PC-3 (cell line): ENCODE results near the gene CGB8. TPM values are rescaled to one million over a fixed set of nuclear protein-coding genes. Genes with fewer than 3 reads are reported as not detected.
A peak's percentile ranks its signal among the peaks of the same experiment; 100 is the strongest.
"Not testable (repeated sequence)": the region's sequence is repeated elsewhere in the genome, so short reads cannot be mapped to it uniquely, and the experiment has no call there.

Experiments used
- ATAC-seq: fragments of 200-7000 bp; cut with Tn5 transposase; 2 replicates; pipeline ENCODE4 v1.9.1; 2020; ENCODE audit warnings: mild to moderate bottlenecking, moderate library complexity
- BruUV-seq: library from RNA; stranded (reverse); fragments of 400-500 nt; replicated peaks from 2 replicates; lab custom pipeline; 2021; lab: Mats Ljungman, UMichigan
- CTCF ChIA-PET: fragments of 300-600 bp; sonication (Branson Sonifier 250); formaldehyde crosslinking; loops from one replicate; lab custom pipeline; 2022; ENCODE audit warnings: antibody characterized with exemption; lab: Charles Lee
- POLR2A ChIA-PET: fragments of 300-600 bp; sonication (Branson Sonifier 250); formaldehyde crosslinking; loops from one replicate; lab custom pipeline; 2022; ENCODE audit warnings: antibody characterized with exemption; ENCODE audit not compliant: unreplicated experiment; lab: Charles Lee
- DNase-seq: peaks from one replicate; pipeline ENCODE4 v3.0.0-alpha.2; 2015
- H2AFZ ChIP-seq: fragments of 300-600 bp; sonication (generic); 2 replicates; pipeline ENCODE4 v1.6.0; 2016; ENCODE audit warnings: antibody characterized with exemption, low read length
- H3F3A ChIP-seq: fragments of 300-600 bp; sonication (generic); one replicate; pipeline ENCODE4 v1.6.0; 2017; ENCODE audit warnings: antibody characterized with exemption, low read length, control low read depth, mild to moderate bottlenecking; ENCODE audit not compliant: unreplicated experiment
- H3K27ac ChIP-seq: fragments of 300-600 bp; sonication (generic); 2 replicates; pipeline ENCODE4 v1.5.1; 2016; ENCODE audit warnings: mild to moderate bottlenecking, low read length
- H3K27me3 ChIP-seq: fragments of 300-600 bp; sonication (generic); 2 replicates; pipeline ENCODE4 v1.6.1; 2016; ENCODE audit warnings: low read length, mixed read lengths
- H3K36me3 ChIP-seq: fragments of 300-600 bp; sonication (generic); 2 replicates; pipeline ENCODE4 v1.6.1; 2016; ENCODE audit warnings: low read depth, mixed run types, low read length, mixed read lengths
- H3K4me1 ChIP-seq: fragments of 300-600 bp; sonication (generic); 2 replicates; pipeline ENCODE4 v1.5.1; 2016; ENCODE audit warnings: low read length; ENCODE audit not compliant: insufficient read depth
- H3K4me2 ChIP-seq: fragments of 300-600 bp; sonication (generic); 2 replicates; pipeline ENCODE4 v1.6.0; 2016; ENCODE audit warnings: low read length
- H3K4me3 ChIP-seq: fragments of 300-600 bp; sonication (generic); 2 replicates; pipeline ENCODE4 v1.5.1; 2016; ENCODE audit warnings: mild to moderate bottlenecking, low read length, mixed read lengths
- H3K79me2 ChIP-seq: fragments of 300-600 bp; sonication (generic); 2 replicates; pipeline ENCODE4 v1.6.1; 2017; ENCODE audit warnings: low read length, mixed read lengths
- H3K9ac ChIP-seq: fragments of 300-600 bp; sonication (generic); 2 replicates; pipeline ENCODE4 v1.6.0; 2016; ENCODE audit warnings: mild to moderate bottlenecking, low read length
- H3K9me2 ChIP-seq: fragments of 300-600 bp; sonication (generic); replicated peaks from 2 replicates; pipeline ENCODE4 v1.6.1; 2016; ENCODE audit warnings: mixed run types, low read length, mixed read lengths
- H3K9me3 ChIP-seq: fragments of 300-600 bp; sonication (generic); 2 replicates; pipeline ENCODE4 v1.6.1; 2016; ENCODE audit warnings: low read length, mixed read lengths
- H4K20me1 ChIP-seq: fragments of 300-600 bp; sonication (generic); 2 replicates; pipeline ENCODE4 v1.6.1; 2016; ENCODE audit warnings: low read length, mixed read lengths
- CTCF ChIP-seq: fragments of 300-600 bp; sonication (generic); conservative IDR thresholded peaks from 2 replicates; pipeline ENCODE4 v1.5.1; 2017; ENCODE audit warnings: antibody characterized with exemption, low read depth, mild to moderate bottlenecking, low read length
- EZH2 ChIP-seq: fragments of 300-600 bp; sonication (generic); IDR thresholded peaks from one replicate; pipeline ENCODE4 v1.6.1; 2017; ENCODE audit warnings: antibody characterized with exemption, mild to moderate bottlenecking, low read length; ENCODE audit not compliant: unreplicated experiment
- EZH2phosphoT487 ChIP-seq: fragments of 300-600 bp; sonication (generic); IDR thresholded peaks from 2 replicates; pipeline ENCODE4 v1.6.1; 2018; ENCODE audit warnings: mild to moderate bottlenecking, antibody characterized with exemption, low read length, borderline replicate concordance
- intact Hi-C: fragments of 100-400 bp; cut with micrococcal nuclease; formaldehyde crosslinking; loops from 2 replicates; pipeline ENCODE4 v1.9.0; 2023
- total RNA-seq: library from RNA; depleted of rRNA; stranded (reverse); fragments of >200 nt; gene quantifications from 2 replicates; pipeline ENCODE4 v1.2.3, GENCODE V29; 2014

Gene CGB8
- total RNA-seq, 1 experiment from 2014 or later, result 1.2 TPM

GRCh38 chr19:49057636-49058234, 8.8 kb upstream of the CGB8 start, which contains the start of gene CGB7:
TSS of gene CGB7 (minus strand) at chr19:49057749. CDS start at chr19:49055375, 2,374 bp downstream.
- no TSS peak for BruUV-seq
- 0 out of 2 replicates have a peak within 1 kb of the TSS, but pooled peaks have one; percentile 12 for H3K9ac ChIP-seq
- H2AFZ ChIP-seq, result peak within 1 kb of the TSS; percentile 85

GRCh38 chr19:49056902-49057596, 8.1 kb upstream of the CGB8 start:
- H3K4me1 ChIP-seq, H3K36me3 ChIP-seq, ATAC-seq, H3K27me3 ChIP-seq, H3F3A ChIP-seq, DNase-seq, H3K9me2 ChIP-seq, H3K27ac ChIP-seq, BruUV-seq, intact Hi-C loops, H3K9me3 ChIP-seq, H3K79me2 ChIP-seq, H3K9ac ChIP-seq, H4K20me1 ChIP-seq: not testable (repeated sequence)
- Histone ChIP-seq H3K4me3 (peak overlapping the region; percentile 71), H2AFZ (peak overlapping the region; percentile 85; the same call in 1 of the 2 replicates), H3K4me2 (peak overlapping the region; percentile 96)
- ChIA-PET POLR2A (interaction anchor here (0.6 to 1.0 kb wide), 2 partner anchors 18 to 64 kb away, joined by 3 to 4 read pairs; partner anchors contain the start of genes GYS1 and RUVBL2), CTCF (interaction anchor here (0.5 to 0.9 kb wide), 3 partner anchors 17 to 86 kb away, joined by 3 read pairs; partner anchors contain the start of gene RUVBL2)

More at GRCh38 chr19:49057636-49058234, 8.8 kb upstream of the CGB8 start, which contains the start of gene CGB7:
- no peaks in the 10 kb centered on the region for H3K9me3 ChIP-seq
- no peaks in the 10 kb centered on the region for H3K9me2 ChIP-seq
- H3K79me2 ChIP-seq, result no peaks in the 10 kb centered on the region
- no peaks in the 10 kb centered on the region for H4K20me1 ChIP-seq
- intact Hi-C loops, result no loop called here
- H3K4me1 ChIP-seq, result peaks cover 4% of the 10 kb centered on the region; the same call in 1 of the 2 replicates
- TF ChIP-seq EZH2 (no peak), EZH2phosphoT487 (no peak)
- peak within 1 kb of the TSS; percentile 71 for H3K4me3 ChIP-seq
- no peak within 1 kb of the TSS for H3K27ac ChIP-seq
- H3F3A ChIP-seq, result no peaks in the 10 kb centered on the region
- POLR2A ChIA-PET, result interaction anchor here (1.0 kb wide), 1 partner anchor 64 kb away, joined by 4 read pairs; the partner anchor contains the start of genes GYS1 and RUVBL2
- H3K36me3 ChIP-seq, result no peaks in the 10 kb centered on the region
- no peaks in the 10 kb centered on the region for H3K27me3 ChIP-seq
- DNase-seq, result peak; percentile 70
- CTCF ChIA-PET, result interaction anchor here (0.5 to 0.9 kb wide), 2 partner anchors 16 to 86 kb away, joined by 3 read pairs; no protein-coding TSS in a partner anchor
- H3K4me2 ChIP-seq, result peak within 1 kb of the TSS; percentile 96
- ATAC-seq, result peak; percentile 75

- Histone ChIP-seq H3K36me3 (no peaks in the 10 kb centered on the region), H3K79me2 (no peaks in the 10 kb centered on the region), H3K9ac (0 out of 2 replicates have a peak overlapping the region, but pooled peaks have one; percentile 12), H3K4me2 (peak overlapping the region; percentile 96), H3K27ac (no peak overlapping the region), H3K9me3 (no peaks in the 10 kb centered on the region), H3K4me1 (peaks cover 4% of the 10 kb centered on the region; the same call in 1 of the 2 replicates), H3K4me3 (peak overlapping the region; percentile 71), H4K20me1 (no peaks in the 10 kb centered on the region), H3F3A (no peaks in the 10 kb centered on the region), H3K27me3 (no peaks in the 10 kb centered on the region), H3K9me2 (no peaks in the 10 kb centered on the region), H2AFZ (peak overlapping the region; percentile 85)
- intact Hi-C loops, result no loop called here
- TF ChIP-seq EZH2phosphoT487 (no peak), CTCF (peak; percentile 18; the same call in 1 of the 2 replicates)
- DNase-seq, result peak; percentile 52
- ChIA-PET CTCF (interaction anchor here (0.7 kb wide), 1 partner anchor 63 kb away, joined by 3 read pairs; the partner anchor contains the start of gene RUVBL2), POLR2A (interaction anchor here (0.6 to 0.7 kb wide), 2 partner anchors 19 to 42 kb away, joined by 3 read pairs; no protein-coding TSS in a partner anchor)
- TSS peak; percentile 45 for BruUV-seq
- ATAC-seq, result peak; percentile 89
Observed at GRCh38 chr19:49056101-49056901, 7.4 kb upstream of the CGB8 start.

GRCh38 chr19:49050376-49051033, 1.6 kb upstream of the CGB8 start:
- ATAC-seq (peak; percentile 100), DNase-seq (peak; percentile 83)
- H3K9me3 ChIP-seq, H3K4me1 ChIP-seq, intact Hi-C loops, POLR2A ChIA-PET, H3K4me3 ChIP-seq, H3K27me3 ChIP-seq, H2AFZ ChIP-seq, H4K20me1 ChIP-seq, H3K9me2 ChIP-seq, BruUV-seq, CTCF ChIA-PET, H3K27ac ChIP-seq, H3K79me2 ChIP-seq, H3K9ac ChIP-seq, H3K36me3 ChIP-seq, H3F3A ChIP-seq: not testable (repeated sequence)
- peak overlapping the region; percentile 37; the same call in 1 of the 2 replicates for H3K4me2 ChIP-seq
